ENCODE data around the gene ADGRB3.

ADGRB3 gene

DNA sequence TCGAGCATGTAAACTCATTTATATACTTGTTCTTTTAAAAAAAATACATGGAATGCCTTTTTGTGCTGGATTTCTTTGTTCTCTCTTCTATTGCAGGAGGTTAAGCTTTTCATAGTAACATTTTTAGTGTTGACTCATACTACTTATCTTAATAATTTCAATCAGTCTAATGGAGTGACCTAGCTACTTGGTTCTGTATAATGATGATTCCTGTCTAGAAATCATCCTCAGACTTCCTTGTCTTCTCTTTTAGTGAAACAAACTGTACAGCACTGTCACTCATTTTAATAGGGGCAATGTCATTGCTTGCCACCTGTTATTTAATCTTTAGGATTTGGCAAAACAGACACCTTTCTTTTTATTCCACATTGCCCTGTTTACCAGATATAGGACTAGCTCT lies 62.3 kb downstream of the ADGRB3 start:
- no peak for DNase-seq

DNA sequence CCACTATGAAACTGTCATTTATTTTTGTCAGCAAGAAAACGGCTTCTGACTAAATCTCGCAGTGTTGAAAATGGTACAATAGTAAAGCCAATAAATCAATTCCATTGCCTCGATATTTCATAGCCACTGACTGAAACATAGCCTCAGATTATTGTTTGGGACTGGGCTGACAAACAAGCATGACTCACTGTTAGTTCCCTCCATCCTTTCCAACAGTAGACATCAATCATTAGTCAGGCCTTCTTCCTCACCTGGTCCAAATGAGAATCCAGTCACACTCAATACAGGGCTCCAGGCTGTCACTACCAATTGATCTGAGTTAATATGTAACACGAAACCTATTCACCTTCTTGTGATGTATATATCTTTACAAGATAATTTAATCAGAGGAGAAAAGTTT lies 66.1 kb downstream of the ADGRB3 start:
- no peak for DNase-seq

DNA sequence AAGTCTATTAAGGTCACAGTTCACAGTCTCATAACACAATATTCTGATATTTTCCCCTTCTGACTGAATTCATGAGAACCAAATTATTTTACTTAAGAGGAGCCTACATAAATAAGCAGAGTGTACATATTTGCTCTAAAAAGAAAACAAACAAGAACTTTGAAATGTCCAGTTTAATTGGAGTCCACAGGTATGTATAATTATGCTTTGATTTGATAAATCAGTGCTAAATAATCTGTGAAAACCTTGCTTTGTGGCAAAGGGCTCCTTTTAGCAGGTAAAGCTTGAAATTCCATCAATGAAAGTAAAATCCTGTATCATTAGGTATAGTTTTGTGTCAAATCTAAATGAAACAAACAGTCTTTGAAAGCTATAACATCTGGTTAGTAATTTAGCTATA lies 69.4 kb downstream of the ADGRB3 start:
- no peak for DNase-seq

DNA sequence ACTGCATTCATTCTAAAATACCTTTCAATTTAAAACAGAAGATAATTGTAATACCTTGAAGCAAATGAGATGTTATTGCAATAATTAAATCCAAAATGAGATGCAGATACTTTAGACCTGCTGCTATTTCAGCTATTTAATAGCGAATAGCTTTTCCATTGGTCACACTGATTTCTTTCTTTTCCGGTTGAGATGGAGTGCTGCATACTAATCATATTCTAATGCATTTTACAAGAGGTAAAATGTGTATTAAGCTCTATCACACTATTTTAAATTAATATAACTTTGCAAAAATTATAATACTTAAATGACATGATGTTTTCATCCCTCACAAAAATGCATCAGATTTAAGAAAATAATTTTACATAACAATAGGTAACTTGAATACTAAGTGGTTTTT lies 74.0 kb downstream of the ADGRB3 start:
- no peak for DNase-seq

DNA sequence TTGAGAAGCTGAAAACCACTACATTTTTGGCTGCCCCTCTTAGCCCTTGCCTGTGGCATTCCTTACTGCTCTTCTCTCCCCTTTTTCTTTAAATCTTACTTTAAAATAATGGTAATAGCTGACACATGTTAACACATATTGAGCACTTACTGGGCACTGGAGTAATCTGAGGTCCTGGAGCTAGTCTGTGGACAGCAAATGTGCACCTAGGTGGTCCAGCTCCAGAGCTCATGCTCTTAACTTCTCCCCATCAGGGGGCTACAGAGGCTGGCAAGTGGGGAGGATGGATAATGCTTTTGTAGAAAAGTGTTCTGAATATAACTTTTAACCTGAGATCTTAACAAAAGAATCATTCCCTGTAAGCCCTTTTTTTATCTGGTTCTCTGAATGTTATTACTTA lies 74.8 kb downstream of the ADGRB3 start:
- DNase-seq = no peak

DNA sequence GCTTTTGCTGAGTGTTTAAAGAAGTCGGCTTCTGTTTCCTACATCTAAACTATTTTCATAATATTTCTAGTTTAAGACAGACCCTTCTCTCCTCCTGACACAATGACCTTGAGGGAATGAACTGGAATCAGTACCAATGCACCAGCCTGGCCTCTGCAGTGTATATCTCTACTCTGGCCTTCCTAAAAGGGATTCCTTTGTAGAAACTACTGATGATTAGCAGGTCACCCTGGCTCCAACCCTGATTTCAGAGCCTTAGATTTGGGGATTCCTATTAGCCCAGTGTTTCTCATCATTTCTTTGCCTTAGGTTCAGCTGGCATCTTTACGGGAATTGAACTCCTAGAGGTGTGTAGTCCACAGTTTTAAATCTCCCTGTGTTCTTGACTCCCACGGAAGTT lies 75.4 kb downstream of the ADGRB3 start:
- no peak for DNase-seq

DNA sequence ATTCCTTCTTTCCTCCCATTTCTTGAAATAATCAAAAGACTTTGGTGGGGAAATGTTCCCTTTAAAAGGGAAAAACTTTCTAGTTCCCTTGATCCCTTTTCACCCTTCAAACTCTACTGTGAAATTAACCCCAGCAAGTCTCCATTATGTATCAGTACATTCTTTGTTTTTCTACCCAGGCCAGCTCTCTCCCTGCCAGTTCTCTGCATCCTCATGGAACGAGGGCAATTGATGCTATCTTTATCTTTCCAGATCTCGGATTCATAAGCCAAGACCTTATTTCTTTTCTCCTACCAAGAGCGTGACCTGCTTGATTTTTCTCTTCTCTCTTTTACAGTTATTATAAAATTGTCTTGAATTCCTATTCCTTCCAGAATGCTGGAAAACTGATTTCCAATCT lies 75.8 kb downstream of the ADGRB3 start:
- no peak for DNase-seq

DNA sequence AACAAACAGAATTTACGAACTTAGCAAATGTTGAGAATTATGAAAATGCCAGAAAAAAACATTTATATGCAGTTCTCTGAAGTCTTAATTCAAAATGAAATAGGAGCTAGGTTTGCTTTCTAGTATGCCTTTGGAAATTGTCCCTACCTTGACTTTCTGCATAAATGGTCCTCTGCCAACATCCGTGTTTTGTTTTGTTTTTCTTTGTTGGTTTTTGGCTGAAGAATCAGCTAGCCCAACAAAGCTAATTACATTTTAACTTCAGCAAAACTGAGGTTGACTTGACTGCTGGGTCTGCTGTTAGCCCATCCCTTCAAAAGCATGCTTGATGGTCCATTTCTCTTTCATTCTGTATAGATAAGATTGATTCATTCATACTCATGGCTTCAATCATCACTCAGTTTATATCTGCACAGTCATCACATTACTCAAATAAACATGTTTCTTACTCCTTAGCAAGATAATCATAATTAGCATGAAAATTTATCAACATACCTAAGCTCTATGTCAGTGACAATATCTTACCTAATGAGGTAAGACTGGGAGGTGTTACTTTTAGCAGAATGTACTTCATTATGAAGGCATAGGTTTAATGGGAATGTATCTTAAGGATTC lies 76.4 kb downstream of the ADGRB3 start:
- no peak for DNase-seq

DNA sequence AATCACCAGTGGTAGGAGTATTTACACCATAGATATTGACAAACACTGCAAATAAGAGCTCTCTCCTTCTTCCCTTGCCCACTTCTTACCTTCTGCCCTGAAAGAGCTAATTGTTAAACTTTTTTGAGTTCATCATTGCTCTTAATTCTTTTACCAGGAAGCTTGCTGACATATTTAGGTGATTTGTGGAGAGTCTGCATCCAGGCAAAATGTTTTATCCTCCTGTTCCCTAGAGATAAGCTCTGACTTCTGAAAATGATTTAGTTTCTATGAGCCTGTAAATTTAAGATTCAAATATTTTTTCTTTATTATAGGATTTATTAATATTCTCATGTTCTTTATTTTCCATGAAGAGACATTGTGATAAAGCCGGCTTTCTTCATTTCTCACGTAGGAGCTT lies 81.5 kb downstream of the ADGRB3 start:
- DNase-seq = no peak

DNA sequence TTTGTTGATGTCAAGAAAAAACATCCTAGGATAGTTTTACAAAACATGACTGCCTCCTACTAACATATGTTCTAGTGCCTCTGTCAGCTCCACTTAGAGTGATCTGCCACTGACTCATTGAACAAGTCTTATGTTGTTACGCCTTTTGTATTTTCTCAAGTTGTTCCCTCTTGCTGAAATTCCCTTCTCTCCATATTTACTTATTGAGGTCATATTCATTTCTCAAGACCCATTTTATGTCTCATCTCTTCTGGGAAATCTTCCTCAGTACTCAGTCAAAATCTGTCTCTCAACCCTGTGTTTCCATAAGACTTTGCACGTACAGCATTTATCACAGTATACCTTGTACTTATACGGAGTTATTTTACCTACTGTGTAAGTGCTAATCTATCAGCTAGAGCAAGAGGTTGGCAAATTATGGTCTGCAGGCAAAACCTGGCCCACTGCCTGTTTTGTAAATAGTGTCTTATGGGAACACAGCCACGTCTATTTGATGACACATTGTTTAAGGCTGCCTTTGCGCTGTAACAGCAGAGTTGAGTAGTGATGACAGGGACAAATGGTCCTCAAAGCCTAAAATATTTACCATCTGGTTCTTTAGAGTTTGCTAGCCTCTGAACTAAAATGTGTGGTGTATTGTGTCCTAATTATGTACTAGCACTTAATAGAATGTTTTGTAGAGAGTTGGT lies 83.4 kb downstream of the ADGRB3 start:
- peak in 4 of 56 donors; percentile 19 to 45 (median 26) for DNase-seq

DNA sequence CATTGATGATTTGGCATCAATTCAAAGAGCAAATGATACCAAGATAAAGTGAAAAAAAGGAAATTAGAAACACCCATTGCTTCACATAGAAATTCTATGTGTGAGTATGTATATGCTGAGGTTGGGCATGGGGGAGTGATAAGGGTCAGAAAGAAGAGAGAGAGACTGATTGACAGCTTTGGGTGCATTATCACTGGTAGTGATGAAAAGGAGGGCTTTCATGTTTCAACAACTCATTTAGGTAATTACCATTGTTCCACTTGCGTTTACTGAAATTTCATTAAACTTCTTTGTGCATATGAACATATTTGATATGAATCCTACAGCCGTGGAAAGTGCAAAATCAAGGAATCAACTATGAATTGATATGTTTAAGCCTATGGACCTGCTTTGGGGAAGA lies 84.7 kb downstream of the ADGRB3 start:
- DNase-seq = no peak

DNA sequence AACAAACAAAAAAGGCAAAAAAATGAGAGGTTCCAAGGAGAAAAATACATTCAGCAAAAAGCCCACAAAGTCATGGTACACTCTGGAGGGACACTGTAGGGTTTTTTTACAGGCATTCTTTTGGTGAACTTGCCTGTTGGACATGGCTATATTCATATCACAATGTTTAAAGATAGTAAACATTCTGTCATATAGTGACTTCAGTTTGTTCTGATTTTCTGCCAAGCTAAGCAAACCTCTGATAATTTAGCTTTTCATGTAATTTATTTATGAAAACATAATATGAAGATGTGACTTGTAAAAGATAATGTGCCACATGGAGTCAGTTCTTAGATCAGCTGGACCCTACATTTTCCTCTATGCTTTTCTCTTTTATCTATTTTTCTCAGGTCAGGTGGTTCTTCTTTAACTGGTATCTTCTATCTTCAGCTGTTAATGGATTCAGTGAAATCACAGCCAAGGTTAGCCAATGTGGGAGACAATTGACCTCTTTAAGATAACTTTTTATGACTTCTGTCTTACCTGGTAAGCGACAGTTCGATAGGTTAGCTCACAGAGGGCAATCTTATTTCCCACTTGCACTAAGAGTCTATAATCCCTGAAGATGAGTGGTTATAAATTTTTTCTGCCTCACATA lies 87.9 kb downstream of the ADGRB3 start:
- DNase-seq = no peak

DNA sequence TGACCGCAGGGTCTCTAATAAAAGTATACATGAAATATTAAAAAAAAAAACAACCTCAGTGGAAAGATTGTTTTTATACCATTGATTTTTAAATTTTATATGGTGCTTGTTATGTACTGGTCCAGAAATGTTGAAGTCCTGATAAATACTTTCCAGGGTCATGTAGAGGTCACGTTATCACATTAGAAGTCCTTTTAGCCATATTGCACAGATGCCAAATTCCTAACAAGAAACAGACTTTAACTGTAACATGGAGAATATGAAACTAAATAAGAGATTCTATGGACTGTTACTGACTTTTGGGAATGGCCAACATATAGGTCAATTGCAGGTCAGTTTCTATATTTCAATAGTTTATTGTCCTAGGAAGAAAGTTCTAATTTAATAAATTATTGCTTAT lies 89.0 kb downstream of the ADGRB3 start:
- DNase-seq = no peak

DNA sequence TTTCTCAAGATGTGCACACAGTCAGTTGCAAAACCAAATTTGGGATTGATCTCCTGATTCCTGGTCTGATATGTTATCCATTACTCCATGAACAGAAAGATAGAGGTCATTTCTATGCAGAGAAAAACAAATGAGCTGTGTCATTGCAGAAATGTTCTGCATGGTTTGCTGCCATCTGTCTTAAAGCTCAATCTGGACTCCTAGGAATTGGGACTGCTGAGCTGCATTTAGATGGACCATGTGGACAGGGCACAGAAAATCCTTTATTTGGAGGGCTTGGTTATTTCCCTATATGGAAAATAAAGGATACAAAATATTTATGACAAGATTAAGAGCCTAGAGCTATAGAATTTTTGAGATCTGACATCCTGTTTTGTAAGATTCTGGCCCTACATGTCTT lies 91.3 kb downstream of the ADGRB3 start:
- peak in 3 of 56 donors; percentile 27 to 47 (median 32) for DNase-seq

DNA sequence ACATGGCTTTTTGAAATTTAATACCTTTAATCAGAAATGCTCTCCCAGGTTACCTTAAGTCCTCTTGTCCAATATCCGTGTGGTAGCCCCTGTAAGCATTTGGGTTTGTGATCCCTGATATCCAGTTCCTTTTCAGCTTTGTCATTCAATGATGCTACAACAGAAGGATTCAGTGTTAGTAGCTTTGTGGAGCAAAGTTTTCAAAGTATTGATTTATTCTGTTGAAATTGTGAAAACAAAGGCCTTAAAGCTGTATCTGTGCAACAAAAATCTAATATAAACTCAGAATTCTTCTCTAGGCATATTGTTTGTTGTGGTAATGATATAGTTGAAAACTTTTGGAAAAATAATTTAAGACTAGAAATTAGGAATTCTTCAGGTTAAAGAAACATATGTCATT lies 91.9 kb downstream of the ADGRB3 start:
- no peak for DNase-seq

DNA sequence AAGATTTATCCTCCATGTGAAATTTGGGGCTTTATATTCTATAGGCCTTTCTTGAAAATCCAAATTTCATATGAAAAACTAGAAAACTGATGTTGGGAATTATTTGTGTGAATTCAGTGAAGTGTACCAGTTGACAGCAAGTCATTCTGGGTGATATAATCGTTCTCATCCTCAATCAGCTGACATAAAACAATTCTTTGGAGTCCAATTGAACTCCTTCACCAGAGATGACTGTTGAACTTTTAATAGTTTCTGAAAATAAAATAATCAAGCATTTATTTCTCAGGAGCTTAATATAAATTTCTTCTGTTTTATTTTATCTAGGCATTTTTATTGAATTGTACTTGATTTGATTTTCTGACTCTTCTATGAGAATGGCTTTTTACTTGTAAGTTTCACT lies 92.6 kb downstream of the ADGRB3 start:
- no peak for DNase-seq

DNA sequence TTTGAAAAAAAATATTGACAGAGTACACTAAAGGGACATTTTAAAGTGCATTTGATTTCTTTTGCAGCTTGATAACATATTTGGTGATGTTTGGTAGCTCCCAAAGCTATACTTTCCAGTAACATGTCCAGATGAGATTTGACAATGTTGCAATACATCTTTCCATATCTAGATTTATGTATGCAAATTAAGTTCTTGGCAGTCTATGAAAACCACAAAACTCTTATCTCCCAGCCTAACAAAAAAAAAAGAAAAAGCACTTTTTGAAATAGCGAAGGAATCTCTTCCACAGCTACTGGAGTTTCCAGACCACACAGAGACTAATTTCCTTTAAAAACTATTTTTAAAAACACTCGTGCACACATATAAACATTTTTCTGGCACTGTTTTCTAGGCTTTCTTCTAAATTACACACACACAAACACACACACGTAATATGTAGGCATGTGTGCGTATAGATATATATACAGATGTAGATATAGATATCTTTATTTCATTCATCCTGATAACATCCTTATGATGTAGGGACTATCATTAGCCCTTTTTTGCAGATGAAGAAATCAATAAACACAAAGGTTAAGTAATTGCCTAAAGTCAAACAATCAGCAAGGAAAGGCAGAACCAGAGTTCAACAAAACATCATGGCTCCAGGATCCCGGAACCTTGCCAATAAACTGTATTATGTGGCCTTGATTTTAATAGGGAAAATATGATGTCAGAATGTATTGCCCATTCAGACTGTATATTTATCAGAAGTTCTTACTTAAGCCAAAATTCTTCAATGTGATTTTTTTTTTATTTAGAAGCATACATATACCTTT lies 93.3 kb downstream of the ADGRB3 start:
- DNase-seq = no peak

DNA sequence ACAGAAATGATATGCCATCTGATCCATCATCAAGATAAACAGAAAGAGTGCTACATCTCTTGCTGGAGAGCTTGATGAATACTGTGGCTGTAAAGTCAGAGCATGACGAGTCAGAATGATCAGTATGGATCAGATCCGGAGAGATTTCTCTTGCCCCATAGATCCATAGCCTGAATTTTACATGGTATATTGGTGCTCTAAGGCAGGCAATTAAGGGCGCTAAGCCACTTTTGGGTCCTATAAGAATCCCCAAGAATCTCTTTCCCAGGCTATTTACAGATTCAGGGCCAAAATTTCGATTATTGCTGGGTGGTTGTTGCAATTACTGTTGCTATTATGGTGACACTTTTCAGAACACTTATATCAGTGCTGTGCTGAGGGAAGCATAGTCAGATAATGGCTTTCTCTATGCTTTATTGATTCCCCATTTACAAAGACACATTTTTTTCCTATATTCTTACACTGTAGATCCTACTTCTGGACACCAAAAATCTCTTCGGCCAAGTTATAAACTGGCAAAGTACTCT lies 94.4 kb downstream of the ADGRB3 start:
- DNase-seq = peak in 1 of 56 donors; percentile 11

DNA sequence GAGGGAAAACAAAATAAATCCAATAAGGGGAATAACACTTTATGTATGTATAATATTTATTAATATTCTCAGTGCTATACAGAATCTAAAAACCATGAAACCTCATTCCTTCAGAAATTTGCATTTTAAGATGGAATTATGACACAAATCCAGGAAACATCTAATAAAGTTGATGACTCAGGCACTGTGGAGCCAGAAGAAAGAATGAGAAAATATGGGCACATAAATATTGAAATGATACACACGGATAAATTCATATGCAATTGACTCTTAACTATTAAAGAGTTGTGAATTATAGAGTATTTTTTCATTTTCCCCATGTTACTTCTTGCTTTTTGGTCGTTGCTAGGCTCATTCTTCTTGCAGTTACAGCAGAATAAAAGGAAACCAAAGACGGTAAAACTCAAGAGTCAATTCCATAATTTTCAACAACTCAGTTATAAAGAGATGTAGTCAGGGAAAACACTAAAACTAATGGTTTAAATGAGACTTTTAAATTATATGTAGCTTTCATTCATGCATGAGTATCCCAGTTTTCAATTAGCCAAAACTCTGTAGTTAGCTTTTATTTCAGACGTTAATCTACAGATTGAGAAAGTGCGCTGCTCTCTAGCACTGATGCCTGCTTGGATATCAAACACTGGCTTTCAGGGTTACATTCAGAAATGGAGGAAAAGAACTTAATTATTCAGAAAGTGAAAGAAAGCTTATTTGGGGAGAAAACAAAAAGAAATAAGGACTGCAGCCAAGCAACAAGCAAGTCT lies 95.4 kb downstream of the ADGRB3 start:
- DNase-seq = peak in 1 of 56 donors; percentile 22

DNA sequence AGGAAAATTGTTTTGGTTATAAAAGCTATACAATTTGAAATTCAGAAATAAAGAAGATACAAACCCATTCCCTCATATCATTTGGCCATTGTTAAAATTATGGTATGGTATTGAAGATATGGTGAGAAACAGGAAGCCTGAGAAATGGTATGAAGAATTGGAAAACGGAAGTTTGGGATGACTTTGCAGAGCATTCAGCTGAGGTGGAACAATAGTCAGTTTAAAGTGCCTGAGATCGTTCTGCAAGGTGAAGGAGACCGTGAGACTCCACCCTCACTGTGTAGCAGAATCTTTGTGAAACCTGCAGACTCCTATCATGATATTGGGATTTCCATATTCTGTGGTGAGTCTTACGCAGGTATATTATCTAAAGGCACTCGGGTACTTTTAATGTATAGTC lies 97.3 kb downstream of the ADGRB3 start:
- DNase-seq = no peak

DNA sequence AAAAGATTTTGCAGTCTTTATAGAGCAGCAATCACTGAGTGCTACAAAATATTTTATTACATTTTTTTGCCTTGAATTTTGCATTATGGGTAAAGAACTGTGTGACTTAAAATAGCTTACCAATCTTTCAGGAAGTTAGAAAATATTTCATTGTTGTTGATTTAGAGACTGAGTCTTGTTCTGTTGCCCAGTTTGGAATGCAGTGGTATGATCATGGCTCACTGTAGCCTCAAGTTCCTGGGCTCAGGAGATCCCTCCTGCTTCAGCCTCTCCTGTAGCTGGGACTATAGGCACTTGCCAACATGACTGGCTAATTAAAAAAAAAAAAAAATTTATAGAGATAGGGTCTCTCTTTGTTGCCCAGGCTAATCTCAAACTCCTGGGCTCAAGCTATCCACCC lies 100.8 kb downstream of the ADGRB3 start:
- no peak for DNase-seq
